GM12878 (cell line): ENCODE data around the gene KLHL24. TPM values are rescaled to one million over a fixed set of nuclear protein-coding genes. Genes with fewer than 3 reads are reported as not detected.

ENCODE experiments used
- ATAC-seq: fragments of 200-7000 bp; cut with Tn5 transposase; 3 replicates; pipeline ENCODE4 v1.9.1; 2020; ENCODE audit warnings: mild to moderate bottlenecking, moderate library complexity
- BruUV-seq: library from RNA; stranded (reverse); fragments of 400-500 nt; replicated peaks from 2 replicates; lab custom pipeline; 2021; lab: Mats Ljungman, UMichigan
- CTCF ChIA-PET: fragments of 300-600 bp; sonication (Branson Sonifier 250); formaldehyde crosslinking; extraction: SDS; loops from one replicate; lab custom pipeline; 2021; ENCODE audit warnings: inconsistent platforms; lab: Yijun Ruan, JAX
- POLR2A ChIA-PET: fragments of 350-600 bp; formaldehyde crosslinking; extraction: SDS; loops from one replicate; lab custom pipeline; 2021; ENCODE audit warnings: inconsistent platforms; lab: Charles Lee
- RAD21 ChIA-PET: fragments of 300-600 bp; sonication (Branson Sonifier 250); formaldehyde crosslinking; loops from one replicate; lab custom pipeline; 2023; ENCODE audit warnings: antibody characterized with exemption; ENCODE audit not compliant: unreplicated experiment; lab: Charles Lee
- SMC1A ChIA-PET: fragments of 300-600 bp; sonication (Branson Sonifier 250); formaldehyde crosslinking; loops from one replicate; lab custom pipeline; 2023; ENCODE audit not compliant: unreplicated experiment, uncharacterized antibody; lab: Charles Lee
- DNase-seq: peaks from one replicate; pipeline ENCODE4 v3.0.0-alpha.2; 2011; ENCODE audit warnings: low read depth, low spot score
- FAIRE-seq: peaks from 3 replicates; lab custom pipeline; 2011; peaks lifted over from hg19 to GRCh38; lab: Jason Lieb, UNC
- H2AFZ ChIP-seq: 2 replicates; pipeline ENCODE4 v1.6.0; 2011; ENCODE audit warnings: low read depth, low read length, control low read depth; ENCODE audit not compliant: control insufficient read depth
- H3K27ac ChIP-seq: 2 replicates; pipeline ENCODE4 v1.5.1; 2011; ENCODE audit warnings: control low read depth; ENCODE audit not compliant: control insufficient read depth, insufficient read depth
- H3K27me3 ChIP-seq, 2 experiments: replicated peaks in 1 of 2; 2 replicates each; pipeline versions ENCODE4 v1.6.0 to v1.6.1; 2011; ENCODE audit warnings: low read length in 1 of 2; ENCODE audit not compliant: control insufficient read depth in 2 of 2, insufficient read depth in 2 of 2
- H3K36me3 ChIP-seq, 2 experiments: 2 replicates each; pipeline ENCODE4 v1.5.1; 2011; ENCODE audit warnings: low read length in 1 of 2; ENCODE audit not compliant: control insufficient read depth in 2 of 2, insufficient read depth in 2 of 2
- H3K4me1 ChIP-seq: 2 replicates; pipeline ENCODE4 v1.6.1; 2011; ENCODE audit warnings: mild to moderate bottlenecking, low read length, moderate library complexity, mixed read lengths; ENCODE audit not compliant: control insufficient read depth, insufficient read depth
- H3K4me2 ChIP-seq: 2 replicates; pipeline ENCODE4 v1.6.0; 2011; ENCODE audit warnings: control low read depth; ENCODE audit not compliant: control insufficient read depth, insufficient read depth
- H3K4me3 ChIP-seq: fragments of 200-600 bp; sonication (generic); 2 replicates; pipeline ENCODE4 v1.5.1; 2016
- H3K79me2 ChIP-seq: 2 replicates; pipeline ENCODE4 v1.6.0; 2011; ENCODE audit warnings: low read length; ENCODE audit not compliant: control insufficient read depth, insufficient read depth
- H3K9ac ChIP-seq: 2 replicates; pipeline ENCODE4 v1.8.0; 2011; ENCODE audit warnings: low read length, control low read depth, mixed read lengths; ENCODE audit not compliant: control insufficient read depth, insufficient read depth
- H3K9me3 ChIP-seq: replicated peaks from 3 replicates; pipeline ENCODE4 v1.5.1; 2011; ENCODE audit warnings: mild to moderate bottlenecking, low read length; ENCODE audit not compliant: control insufficient read depth, insufficient read depth
- H4K20me1 ChIP-seq: 2 replicates; pipeline ENCODE4 v1.6.0; 2011; ENCODE audit not compliant: control insufficient read depth, insufficient read depth
- BACH1 ChIP-seq: fragments of 450-650 bp; IDR thresholded peaks from 2 replicates; pipeline ENCODE4 v1.6.1; 2017; ENCODE audit warnings: mild to moderate bottlenecking, borderline replicate concordance
- BRCA1 ChIP-seq: IDR thresholded peaks from 2 replicates; pipeline ENCODE4 v1.6.1; 2011; ENCODE audit warnings: low read depth, low read length, improper control_type of control experiment
- ELK1 ChIP-seq: IDR thresholded peaks from 2 replicates; pipeline ENCODE4 v1.6.1; 2012; ENCODE audit warnings: low read depth, low read length, improper control_type of control experiment
- EZH2 ChIP-seq: IDR thresholded peaks from 2 replicates; pipeline ENCODE4 v1.6.1; 2012; ENCODE audit warnings: low read depth, mild to moderate bottlenecking, control low read depth, inconsistent platforms, low read length, borderline replicate concordance; ENCODE audit not compliant: control insufficient read depth
- FOS ChIP-seq: IDR thresholded peaks from 3 replicates; pipeline ENCODE4 v1.6.1; 2011; ENCODE audit warnings: borderline replicate concordance; ENCODE audit not compliant: insufficient read length; ENCODE audit errors: extremely low read depth
- FOXK2 ChIP-seq: fragments of 450-650 bp; IDR thresholded peaks from 2 replicates; pipeline ENCODE4 v1.6.1; 2017; ENCODE audit warnings: mild to moderate bottlenecking, moderate library complexity
- GATAD2B ChIP-seq: fragments of 450-650 bp; conservative IDR thresholded peaks from 2 replicates; pipeline ENCODE4 v1.6.1; 2017; ENCODE audit warnings: low read depth, mild to moderate bottlenecking, moderate library complexity
- HDAC2 ChIP-seq: fragments of 200-600 bp; sonication (generic); IDR thresholded peaks from 2 replicates; pipeline ENCODE4 v1.6.1; 2017
- HDGF ChIP-seq: fragments of 450-650 bp; IDR thresholded peaks from 2 replicates; pipeline ENCODE4 v1.6.1; 2016; ENCODE audit warnings: antibody characterized with exemption
- IKZF2 ChIP-seq, 2 experiments: fragments of 450-650 bp; IDR thresholded peaks; 2 replicates each; pipeline ENCODE4 v1.6.1; 2017; ENCODE audit warnings: mild to moderate bottlenecking in 2 of 2, moderate library complexity in 2 of 2
- KDM1A ChIP-seq: fragments of 200-600 bp; sonication (generic); IDR thresholded peaks from 2 replicates; pipeline ENCODE4 v1.6.1; 2016; ENCODE audit warnings: borderline replicate concordance
- SP1 ChIP-seq: IDR thresholded peaks from one replicate; pipeline ENCODE4 v1.6.1; 2011; ENCODE audit warnings: low read depth, low read length
- USF2 ChIP-seq: IDR thresholded peaks from 2 replicates; pipeline ENCODE4 v1.6.1; 2011; ENCODE audit warnings: low read depth, low read length, improper control_type of control experiment, borderline replicate concordance
- ZBED1 ChIP-seq: IDR thresholded peaks from 2 replicates; pipeline ENCODE4 v1.6.1; 2016; ENCODE audit warnings: borderline replicate concordance
- WGBS: methylation state at CpG from one replicate; pipeline ENCODE4 v1.1.6; 2016; ENCODE audit warnings: low lambda C conversion rate; ENCODE audit not compliant: insufficient replicate concordance, insufficient coverage; ENCODE audit errors: missing lambda C conversion rate; 5-methylcytosine and 5-hydroxymethylcytosine counted together
- in situ Hi-C: fragments of 300-500 bp; cut with MboI; formaldehyde crosslinking; loops from 9 replicates; pipeline ENCODE4 v1.14.3; 2018; ENCODE audit warnings: mixed read lengths
- intact Hi-C: fragments of 100-400 bp; cut with micrococcal nuclease; formaldehyde crosslinking; loops from one replicate; pipeline ENCODE4 v1.14.2; 2022; ENCODE audit not compliant: unreplicated experiment
- polyA plus RNA-seq, 11 experiments: library from polyadenylated mRNA; depleted of rRNA in 4 of 11; unstranded in 6 of 11; stranded (reverse) in 5 of 11; fragments of >200 nt; fragmentation: Nextera tagmentation in 4 of 11; fragmentation: Illumina TruSeq in 1 of 11; extraction: Ambion mirVana in 4 of 11; extraction: Trizol in 1 of 11; gene quantifications; 1 replicate in 1 of 11; 2 replicates in 10 of 11; pipeline versions ENCODE4 v1.2.1 to v1.2.3, GENCODE V29; 2011 to 2016; ENCODE audit warnings: inconsistent platforms in 2 of 11, missing spikeins in 2 of 11, low read depth in 1 of 11
- total RNA-seq, 4 experiments: library from RNA; depleted of rRNA in 3 of 4; stranded (reverse); fragments of >200 nt in 3 of 4; fragmentation: Illumina TruSeq in 1 of 4; extraction: Trizol in 1 of 4; gene quantifications; 2 replicates each; pipeline versions ENCODE4 v1.2.1 to v1.2.3, GENCODE V29; 2013 to 2021

The KLHL24 gene
- total and polyA plus RNA-seq, 10 of the 15 experiments (the other 5 are each of a cell fraction or from before 2014, with no cell fraction given): 0.91 to 24.3 (median 5.3) TPM

GRCh38 chr3:183645254-183645653 lies 9.8 kb downstream of the KLHL24 start:
- H3K4me3 ChIP-seq: no peak overlapping the region
- intact Hi-C loops (no loop called here), in situ Hi-C loops (no loop called here)
- SMC1A ChIA-PET: interaction anchor here (1.0 to 1.7 kb wide), 5 partner anchors 9 to 789 kb away, joined by 3 to 6 read pairs (median 4); partner anchors contain the start of gene KLHL24
- no peak overlapping the region for H3K27ac ChIP-seq
- RAD21 ChIA-PET: interaction anchor here (0.8 to 1.2 kb wide), 2 partner anchors 38 to 52 kb away, joined by 3 read pairs; partner anchors contain the start of gene YEATS2
- no peaks in the 10 kb centered on the region for H3K36me3 ChIP-seq
- H3K27me3 ChIP-seq: no peaks in the 10 kb centered on the region
- no peak overlapping the region for H3K4me2 ChIP-seq
- CTCF ChIA-PET: interaction anchor here (0.9 to 1.5 kb wide), 5 partner anchors 8 to 165 kb away, joined by 3 to 5 read pairs (median 3); partner anchors contain the start of gene KLHL24
- H3K79me2 ChIP-seq: no peaks in the 10 kb centered on the region
- TF ChIP-seq ZBED1 (no peak), HDGF (no peak), GATAD2B (no peak), HDAC2 (no peak), IKZF2 (IDR thresholded peaks at IDR 0.05) (no peak), USF2 (no peak), ELK1 (no peak), SP1 (no peak), BACH1 (no peak), FOS (no peak), KDM1A (no peak), BRCA1 (no peak), EZH2 (no peak), FOXK2 (no peak)
- no peak overlapping the region for H2AFZ ChIP-seq
- H3K9ac ChIP-seq: no peak overlapping the region
- H3K9me3 ChIP-seq: no peaks in the 10 kb centered on the region
- BruUV-seq: no TSS peak
- POLR2A ChIA-PET: interaction anchor here (1.1 kb wide), 1 partner anchor 8 kb away, joined by 3 read pairs; no protein-coding TSS in a partner anchor
- WGBS: 96% methylated on average over 2 of the region's 2 CpGs
- no peak for FAIRE-seq
- ATAC-seq: no peak
- no peak for DNase-seq
- H3K4me1 ChIP-seq: no peaks in the 10 kb centered on the region
- H4K20me1 ChIP-seq: no peaks in the 10 kb centered on the region
